SKM-1 (cell line): ENCODE measurements around the gene OGA.

Experiments used
- DNase-seq: peaks from one replicate; lab custom pipeline; 2025; ENCODE audit not compliant: unreplicated experiment; lab: John Stamatoyannopoulos, UW

Gene OGA

DNA sequence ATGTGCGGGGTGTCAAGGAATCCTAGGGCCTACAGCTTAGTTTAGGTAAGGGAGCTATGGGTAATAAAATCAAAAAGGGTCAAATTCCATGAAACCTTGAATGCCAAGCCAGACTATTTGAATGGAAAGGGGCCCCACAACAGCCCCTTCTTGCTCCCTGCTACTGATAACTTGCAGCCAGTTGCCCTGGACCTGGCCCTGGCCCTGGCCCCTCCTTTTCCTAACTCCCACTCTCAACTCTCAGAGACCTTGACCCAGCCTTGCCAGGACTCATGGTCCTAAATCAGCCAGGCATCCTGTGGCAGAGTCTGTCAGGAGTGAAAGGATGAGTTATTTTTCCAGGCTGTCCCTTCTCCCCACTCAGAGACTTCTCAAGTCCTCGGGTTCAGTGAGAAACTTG, 19.5 kb upstream of the OGA start:
- no peak for DNase-seq

DNA sequence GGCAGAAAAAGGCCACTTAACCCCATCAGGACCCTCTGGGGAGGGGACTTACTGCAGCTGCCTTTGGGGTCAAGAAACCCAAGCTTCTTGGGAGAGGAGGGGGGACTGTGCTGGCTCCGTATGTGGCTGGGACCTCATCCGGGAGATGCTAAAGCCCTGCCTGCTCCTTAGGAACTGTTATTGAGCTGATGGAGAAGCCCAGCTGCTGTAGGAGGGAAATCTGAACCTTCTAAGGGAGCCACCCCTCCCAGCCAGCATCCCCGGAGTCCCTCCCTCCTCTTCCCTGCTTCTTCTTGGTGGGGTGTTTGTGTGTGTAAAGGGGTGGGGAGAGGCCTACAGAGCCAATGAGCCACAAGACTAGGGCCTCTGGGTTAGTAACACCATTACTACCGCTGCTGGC, 17.1 kb upstream of the OGA start:
- DNase-seq: no peak

DNA sequence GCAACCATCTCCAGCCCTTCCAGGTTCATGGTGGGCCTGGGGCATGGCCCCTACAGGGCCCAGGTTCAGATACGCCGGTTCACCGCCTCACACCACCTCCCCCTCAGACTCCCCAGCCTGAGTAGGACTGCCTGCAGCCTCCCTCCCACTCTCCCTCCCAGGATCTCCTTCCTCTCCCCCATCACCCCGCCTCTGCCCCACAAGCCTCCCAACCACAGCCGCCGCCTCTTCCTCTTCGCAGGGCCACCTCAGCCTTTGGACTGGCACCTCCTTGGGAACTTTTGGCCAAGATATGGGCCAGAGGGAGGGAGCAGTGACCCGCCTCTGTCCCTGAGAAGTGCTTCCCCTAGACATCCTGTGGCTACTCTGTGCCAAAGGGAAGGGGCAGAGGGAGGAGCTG, 16.1 kb upstream of the OGA start:
- peak; percentile 76 for DNase-seq

DNA sequence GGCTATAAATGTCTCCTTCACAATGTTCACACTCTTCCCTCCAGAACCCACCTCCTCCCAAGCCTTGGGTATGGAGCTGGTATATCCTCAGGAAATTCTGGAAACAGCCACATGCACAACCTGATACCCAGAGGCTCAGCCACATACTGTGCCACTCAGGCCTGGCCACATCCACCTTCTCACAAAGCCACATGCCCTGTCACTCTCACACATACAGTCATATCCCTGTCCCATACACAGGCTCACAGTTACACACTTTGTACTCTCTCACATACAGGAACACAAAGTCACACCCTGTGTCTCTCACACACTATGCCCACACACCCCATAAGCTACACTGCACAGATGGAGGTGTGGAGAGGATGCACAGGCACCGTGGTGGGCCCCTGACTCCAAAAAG, 15.2 kb upstream of the OGA start:
- no peak for DNase-seq

DNA sequence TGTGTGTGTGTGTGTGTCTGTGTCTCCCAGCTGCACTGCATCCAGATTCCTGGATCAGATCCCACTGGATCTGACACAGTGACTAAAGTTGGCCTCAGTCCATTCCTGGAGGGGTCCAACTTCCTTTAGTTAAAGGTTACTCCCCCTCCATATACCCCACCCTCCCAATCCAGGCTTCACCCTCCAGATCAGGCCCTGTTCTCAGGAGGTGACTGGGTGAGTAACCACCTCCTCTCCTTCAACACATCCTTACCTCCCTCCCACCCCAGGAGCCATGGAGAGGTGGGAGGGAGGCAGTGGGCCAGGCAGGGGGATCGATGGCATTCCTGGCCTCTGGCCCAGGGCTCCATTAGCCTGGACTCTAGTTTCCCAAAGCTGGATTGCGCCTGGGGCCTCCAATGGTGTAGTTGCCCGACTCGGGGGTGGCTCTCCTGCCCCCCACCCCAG, 14.1 kb upstream of the OGA start:
- no peak for DNase-seq

DNA sequence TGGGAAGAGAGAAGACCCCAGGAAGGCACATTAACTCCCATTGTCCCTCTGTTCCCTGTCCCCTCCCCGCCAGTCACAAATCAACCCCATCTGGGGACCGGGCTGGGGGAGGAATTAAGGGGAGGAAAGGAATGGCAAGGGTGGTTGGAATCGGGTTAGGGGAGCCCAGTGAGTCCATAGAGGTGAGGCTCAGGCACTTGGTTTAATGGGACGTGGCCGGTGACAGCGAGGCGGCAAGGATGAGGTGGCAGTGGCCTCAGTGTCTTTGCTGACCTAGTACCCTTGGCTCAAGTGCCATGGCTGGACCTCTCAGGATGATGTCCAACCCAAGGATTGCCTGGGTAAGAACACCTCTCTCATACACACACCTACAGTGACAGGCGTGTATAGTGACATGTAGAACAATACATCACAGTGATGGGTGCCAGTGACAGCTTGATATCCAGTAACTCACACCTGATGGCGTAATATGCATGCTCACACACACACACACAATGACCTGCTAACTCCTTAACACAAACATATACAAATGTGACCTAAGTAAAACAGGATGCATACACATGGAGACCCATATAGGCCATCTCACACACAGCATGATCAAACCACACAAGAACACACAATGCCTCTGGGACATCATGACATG, 13.0 kb upstream of the OGA start:
- no peak for DNase-seq

DNA sequence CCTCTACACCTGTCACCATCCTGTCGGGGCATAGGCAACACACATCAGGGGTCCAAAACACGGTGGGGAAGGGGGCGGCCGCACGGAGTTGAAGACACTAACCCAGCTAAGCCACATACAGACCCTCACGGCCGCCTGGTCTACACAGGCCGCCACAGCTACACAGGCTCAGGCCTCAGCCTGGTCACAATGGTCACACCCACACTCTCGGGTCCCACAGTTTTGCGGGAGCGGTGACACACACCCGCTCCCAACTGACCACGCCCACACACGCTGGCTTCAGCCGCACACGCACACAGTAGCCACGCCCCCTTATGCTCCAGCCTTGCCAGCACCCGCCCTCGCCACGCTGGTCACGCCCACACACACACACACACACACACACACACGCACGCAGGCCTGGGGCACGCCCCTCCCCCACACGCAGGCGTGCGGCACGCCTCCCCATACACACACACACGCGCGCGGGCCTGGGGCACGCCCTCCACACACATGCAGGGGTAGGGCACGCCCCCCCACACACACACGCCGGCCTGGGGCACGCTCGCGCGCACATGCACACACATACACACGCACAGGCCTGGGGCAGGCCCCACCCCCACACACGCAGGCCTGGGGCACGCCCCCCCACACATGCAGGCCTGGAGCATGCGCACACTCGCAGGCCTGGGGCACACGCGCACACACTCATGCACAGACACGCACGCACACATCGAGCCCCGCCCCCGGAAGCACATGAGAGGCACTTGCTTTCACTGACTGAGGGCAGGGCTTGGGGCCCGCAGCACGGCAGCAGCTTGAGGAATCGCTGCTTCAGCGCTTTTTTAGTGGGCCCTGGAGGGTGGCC, 12.3 kb upstream of the OGA start:
- peak; percentile 34 for DNase-seq

DNA sequence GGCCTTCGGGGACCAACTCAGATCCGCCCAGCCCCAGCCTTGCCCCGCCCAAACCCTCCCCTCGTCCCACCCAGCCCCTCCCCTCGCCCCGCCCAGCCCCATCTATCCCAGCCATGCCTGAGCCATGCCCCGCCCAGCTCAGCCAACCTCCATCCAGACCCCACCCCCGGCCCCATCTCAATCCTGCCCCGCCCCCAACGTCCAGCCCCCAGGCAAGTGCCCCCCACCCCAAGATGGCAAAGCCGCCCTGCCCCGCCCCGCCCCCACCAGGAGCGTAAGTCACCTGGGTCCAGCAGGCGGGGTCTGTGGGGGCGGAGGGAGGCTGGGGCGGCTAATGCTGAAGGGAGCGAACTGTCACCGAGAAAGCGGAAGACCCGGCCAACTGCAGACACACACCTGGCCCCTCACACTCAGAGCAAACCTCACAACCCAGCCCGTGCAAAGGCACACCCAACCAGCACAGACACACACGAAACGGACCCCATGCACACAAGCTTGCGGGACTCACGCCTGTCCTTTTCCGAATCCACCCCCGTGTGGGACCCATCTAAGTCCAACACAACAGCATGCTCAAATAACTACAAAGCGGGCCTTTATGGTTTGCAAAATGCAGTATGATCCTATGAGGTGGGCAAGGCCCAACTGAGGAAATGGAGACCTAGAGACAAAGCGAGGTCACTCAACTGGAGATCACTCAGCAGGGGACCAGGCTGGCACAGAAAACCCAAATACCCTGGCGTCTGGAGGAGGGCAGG, 11.5 kb upstream of the OGA start:
- no peak for DNase-seq

DNA sequence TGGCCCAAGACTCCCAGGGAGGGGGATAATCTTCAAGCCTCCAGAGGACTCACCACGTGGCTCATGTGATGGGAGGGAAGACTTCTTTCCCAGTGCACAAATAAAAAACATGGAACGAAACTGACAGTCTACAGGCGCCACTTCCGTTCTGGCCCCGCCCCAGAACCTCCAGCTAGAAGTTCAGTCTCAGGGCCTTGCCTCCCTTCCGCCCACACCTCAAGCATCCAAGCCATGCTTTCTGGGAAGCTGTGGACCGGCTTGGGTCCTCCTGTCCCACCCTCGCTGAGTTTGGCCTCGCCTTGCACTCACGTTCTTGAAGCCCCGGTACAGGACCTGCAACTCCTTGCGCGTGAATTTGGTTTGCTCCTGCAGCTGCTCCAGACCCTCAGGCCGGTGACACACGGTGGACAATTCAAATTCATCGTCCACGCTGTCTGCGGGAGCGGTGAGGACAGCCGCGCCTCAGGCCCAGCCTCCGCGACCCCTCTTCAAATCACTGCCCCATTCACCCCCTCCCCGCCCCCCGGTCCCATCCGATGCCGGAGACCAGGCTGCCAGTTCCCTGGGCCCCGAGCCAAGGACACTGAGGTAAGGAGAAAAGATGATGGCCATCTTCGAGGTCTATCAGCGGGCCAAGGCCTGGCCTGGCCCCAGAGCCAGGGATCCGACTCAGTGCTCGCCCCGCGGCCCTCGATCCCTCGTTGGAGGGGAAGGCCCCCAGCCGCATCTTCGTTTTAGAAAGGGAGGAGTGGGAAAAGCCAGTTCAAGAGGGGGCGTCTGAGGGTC, 10.7 kb upstream of the OGA start:
- no peak for DNase-seq

DNA sequence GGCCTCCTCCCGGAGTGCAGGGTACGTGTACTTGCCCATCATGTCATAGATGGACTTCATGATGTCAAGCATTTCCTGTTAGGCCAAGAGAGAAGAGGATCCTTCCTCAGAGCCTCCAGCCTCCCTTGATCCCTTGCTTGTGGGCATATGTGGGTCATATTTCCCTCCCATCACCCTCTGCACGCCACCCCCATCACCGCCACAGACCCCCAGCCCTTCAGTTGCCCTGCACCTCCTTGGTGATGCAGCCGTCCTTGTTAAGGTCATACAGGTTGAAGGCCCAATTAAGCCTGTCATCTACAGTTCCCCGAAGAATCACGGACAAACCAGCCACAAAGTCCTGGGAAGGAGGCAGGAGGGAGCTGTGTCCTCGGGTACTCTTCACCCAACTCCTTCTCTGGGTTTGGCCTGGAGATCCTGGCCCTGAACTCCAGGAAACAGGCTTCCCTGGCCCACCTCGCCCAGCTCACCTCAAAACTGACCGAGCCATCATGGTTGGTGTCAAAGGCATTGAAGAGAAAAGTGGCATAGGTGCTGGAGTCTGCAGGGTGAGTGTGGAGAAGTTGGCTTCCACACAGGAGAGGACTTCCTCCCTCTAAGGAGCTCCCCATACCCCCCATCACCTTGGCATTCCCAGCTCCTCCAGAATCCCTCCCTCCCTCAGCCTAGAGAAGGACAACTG, 9.8 kb upstream of the OGA start:
- no peak for DNase-seq

DNA sequence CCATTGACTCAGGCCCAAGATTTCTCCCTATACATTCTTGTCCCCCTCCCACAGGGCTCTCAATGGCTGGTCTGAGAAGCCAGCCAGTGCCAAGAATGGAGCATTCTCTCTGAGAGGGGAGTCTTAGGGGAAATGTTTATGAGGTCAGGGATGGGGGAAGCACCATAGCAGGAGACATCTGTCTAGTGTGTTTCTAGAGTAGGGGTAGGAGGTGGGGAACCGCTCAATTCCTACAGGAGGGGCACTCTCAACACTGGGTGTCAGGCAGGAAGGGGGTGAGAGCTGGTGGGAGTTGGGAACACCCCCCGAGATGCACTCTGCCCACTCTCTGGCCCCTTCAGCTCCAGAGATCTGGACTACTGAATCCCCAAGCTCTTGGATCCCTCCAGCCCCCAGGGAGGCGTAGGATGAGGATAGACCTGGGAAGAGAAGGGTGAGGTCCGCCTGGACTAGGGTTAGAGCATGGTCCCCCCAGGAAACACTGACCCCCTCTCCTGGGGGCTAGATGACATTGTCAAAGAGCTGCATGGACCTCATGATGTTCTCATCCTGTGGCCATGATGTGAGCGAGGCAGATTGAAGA, 8.7 kb upstream of the OGA start:
- DNase-seq: no peak

DNA sequence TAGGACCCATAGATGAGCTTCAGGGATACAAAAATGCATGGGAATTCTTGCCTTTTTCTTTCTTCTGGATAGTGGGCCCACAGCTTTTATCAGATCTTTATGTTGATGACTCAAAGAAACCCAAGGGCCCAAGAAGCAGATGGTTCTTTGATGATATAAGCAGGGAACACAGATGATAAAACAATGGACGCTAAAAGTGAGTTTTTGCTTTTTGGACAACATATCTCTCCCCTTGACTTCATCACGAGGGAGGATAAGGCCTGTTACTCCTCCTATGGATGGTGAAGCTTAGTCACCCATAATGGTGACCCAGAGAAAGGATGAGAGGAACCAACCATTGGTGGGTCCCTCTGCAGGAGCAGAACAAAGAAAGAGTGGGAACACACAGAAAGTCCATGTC, 6.5 kb upstream of the OGA start:
- no peak for DNase-seq

DNA sequence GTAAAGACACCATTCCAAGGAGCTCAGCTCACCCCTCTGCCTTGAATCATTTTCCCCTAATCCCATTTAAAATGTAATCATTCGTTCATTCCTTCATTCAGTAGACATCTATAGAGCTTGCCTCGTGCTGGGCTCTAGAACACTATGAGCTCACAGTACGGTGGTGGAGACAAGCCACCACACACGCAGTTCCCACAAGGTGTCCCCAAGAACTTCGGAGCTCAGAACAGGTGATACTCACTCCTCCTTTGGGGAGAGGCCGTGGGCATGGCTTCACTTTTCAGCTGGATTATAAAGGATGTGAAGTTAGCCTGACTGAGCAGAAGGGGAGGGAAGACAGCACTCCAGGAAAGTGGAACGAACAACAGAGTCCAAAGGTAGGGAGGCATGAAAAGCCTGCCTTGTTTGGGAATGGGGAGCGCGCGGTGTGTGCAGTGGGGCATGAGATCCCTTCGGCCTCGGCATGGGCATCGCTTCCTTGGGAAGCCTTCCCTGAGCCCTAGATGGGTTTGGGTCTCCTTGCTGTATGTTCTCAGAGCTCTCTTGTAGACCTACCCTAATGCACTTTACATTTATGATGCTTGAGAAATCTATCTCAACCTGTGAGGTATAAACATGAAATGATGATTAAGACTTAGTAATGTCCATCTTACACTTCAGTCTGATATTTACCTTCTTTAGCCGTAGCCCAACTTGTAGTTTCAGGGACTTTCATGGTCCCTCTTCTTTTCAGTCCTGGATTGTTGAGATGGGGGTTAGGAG, 809 bp upstream of the OGA start:
- DNase-seq: no peak

DNA sequence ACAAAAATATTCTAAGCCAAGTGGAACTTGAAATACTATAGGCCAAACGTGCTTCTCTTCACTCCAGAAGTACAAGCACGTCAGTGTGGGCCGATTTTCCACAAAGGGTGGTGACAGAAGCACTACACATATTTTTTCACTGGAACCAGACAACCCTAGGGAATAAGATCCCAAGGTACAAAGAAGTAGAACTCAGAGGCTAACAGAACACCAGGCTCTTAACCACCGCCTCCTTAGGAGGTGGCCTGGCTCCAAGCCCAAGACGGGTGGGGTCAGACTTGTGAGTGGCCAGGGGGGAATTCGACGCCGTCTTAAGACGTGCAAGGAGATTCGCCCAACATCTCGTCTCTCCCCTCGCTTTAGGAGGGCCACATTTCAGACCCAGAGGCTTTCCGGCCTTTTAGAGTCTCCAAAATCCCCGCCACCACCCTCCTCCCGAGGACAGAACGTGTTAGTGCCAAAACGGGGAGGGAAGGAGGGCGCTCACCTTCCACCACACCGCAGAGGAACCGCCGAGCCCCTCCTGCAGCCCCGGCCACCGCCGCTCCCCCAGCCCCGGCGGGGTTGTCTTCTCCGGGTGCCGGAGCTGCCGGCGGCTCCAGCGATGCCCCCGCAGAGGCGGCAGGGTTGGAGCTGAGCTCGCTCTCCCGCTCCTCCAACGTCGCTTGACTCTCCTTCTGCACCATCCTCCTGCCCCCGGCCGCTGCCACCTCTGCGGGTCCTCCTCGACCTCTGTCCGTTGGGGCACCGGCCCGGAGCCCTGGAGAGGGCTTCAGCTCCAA, 716 bp downstream of the OGA start:
- no peak for DNase-seq

DNA sequence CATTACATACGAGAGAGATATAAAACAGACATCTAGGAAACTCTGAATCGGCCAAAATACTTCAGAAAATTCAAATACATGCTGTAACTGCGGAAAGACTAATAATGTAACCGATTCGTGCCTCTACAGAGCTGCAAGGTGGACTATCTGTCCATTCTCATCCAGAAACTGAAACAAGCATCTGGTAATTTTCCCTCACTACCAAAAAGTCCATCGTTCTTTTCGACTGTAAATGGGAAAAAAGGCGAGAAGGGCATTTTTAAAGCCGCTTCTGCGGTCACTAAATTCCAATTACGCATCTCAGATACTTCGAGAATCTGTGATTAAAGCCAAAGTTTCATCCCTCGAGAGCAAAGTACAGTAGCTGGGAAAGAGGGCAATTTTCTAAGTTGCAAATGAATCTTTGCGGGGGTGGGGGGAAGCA, 1.3 kb downstream of the OGA start:
- DNase-seq: no peak

DNA sequence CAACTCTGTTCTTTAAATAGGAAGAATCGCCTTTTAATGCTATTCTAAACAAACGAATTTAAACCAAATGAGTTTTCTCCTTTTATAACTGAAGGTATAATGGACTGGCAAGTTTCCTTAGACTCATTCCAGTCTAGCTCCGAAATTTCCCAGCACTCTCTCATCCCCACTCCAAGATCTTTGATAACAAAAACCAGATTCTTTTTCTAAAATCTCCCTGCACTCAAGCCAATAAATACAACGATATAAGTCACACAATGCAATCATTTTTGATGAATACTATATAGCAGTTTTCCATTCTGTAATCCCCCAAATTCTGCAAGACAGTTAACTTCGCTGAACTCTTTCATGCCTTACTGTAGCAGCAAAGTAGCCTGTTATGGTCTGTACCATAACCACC, 1.9 kb downstream of the OGA start:
- DNase-seq: no peak

DNA sequence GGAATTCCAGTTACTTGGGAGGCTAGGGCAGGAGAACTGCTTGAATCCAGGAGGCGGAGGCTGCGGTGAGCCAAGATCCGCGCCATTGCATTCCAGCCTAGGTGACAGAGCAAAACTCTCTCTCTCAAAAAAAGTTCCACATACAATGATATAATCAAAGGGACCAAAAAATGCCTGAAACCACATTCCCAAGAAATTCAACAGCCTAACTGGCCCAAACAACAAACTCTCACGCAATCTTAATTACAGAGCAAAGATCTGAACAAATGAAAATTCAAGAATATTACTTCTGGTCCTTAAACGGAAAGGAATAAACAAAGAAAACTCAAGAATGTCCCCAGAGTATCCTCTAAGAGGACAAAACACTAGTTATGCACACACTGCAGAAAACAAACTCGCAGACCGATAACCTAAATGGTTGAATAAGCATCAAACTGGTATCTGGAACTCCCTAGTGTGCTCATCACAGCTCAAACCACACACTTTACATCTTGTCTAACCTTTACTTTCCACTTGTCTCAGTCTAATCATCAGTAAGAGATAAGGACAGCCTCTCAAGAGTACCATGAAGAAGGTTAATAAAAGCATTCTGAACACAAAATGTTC, 3.7 kb downstream of the OGA start:
- no peak for DNase-seq

DNA sequence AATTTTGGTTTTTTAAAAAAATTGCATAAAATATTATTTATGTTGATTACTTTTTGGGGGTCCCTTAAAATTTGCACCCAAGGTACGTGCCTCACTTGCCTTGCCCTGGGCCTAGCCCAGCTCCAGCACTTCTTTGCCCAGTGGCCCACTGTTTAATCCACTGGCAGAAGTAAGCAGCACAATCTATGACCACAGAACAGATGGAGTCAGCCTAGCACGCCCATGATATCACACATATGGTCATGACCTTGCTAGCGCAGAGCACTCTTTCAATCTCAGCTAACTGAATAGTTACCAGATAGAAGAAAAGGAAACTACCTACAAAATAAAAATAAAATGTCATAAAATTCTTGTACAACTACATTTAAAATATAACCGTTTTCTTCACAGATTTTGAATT, 5.6 kb downstream of the OGA start:
- no peak for DNase-seq
